Stimulated activated effector memory CD8-positive, alpha-beta T cell treated with anti-CD3 and anti-CD28 coated beads, Interleukin-12 subunit alpha, Interleukin-12 subunit beta, amount 100 ng/mL, for 72 hours (primary cell): Measurements from ENCODE around the gene GC.
A peak's percentile ranks its signal among the peaks of the same experiment; 100 is the strongest.
"Not testable (repeated sequence)": the region's sequence is repeated elsewhere in the genome, so short reads cannot be mapped to it uniquely, and the experiment has no call there.

Source experiments
- ATAC-seq: fragments of 150-1000 bp; cut with Tn5 transposase; 2 replicates; pipeline ENCODE4 v1.10.0; 2021
- DNase-seq, 2 donors: peaks; one replicate each; pipeline ENCODE4 v3.0.0; 2021 to 2022; ENCODE audit warnings: low spot score in 2 of 2
- H3K27ac Mint-ChIP-seq: one replicate; pipeline ENCODE4 v1.8.0; 2022; ENCODE audit warnings: mild to moderate bottlenecking, mixed read lengths
- H3K36me3 Mint-ChIP-seq: one replicate; pipeline ENCODE4 v1.8.0; 2022; ENCODE audit warnings: mild to moderate bottlenecking, mixed read lengths
- H3K4me1 Mint-ChIP-seq: one replicate; pipeline ENCODE4 v1.8.0; 2022; ENCODE audit warnings: mixed read lengths
- H3K4me3 Mint-ChIP-seq: one replicate; pipeline ENCODE4 v1.8.0; 2022; ENCODE audit warnings: mild to moderate bottlenecking, mixed read lengths
- H3K9me3 Mint-ChIP-seq: one replicate; pipeline ENCODE4 v1.8.0; 2022; ENCODE audit warnings: mixed read lengths

The GC gene

GRCh38 chr4:71783972-71784371 is at the start of gene GC:
Gene GC, minus strand, starts transcription at chr4:71784079. Its CDS starts 61 bp downstream, at chr4:71784018.
- H3K9me3 Mint-ChIP-seq: no peaks in the 10 kb centered on the region
- H3K27ac Mint-ChIP-seq: no peak within 1 kb of the TSS
- no peak for ATAC-seq
- no peaks in the 10 kb centered on the region for H3K4me1 Mint-ChIP-seq
- no peak for DNase-seq
- H3K36me3 Mint-ChIP-seq: no peaks in the 10 kb centered on the region
- no peak within 1 kb of the TSS for H3K4me3 Mint-ChIP-seq

GRCh38 chr4:71833232-71833900 is 49.5 kb upstream of the GC start:
- ATAC-seq (no peak), DNase-seq (no peak)
- no peaks in the 10 kb centered on the region for H3K9me3 Mint-ChIP-seq
- no peaks in the 10 kb centered on the region for H3K4me1 Mint-ChIP-seq
- no peak overlapping the region for H3K27ac Mint-ChIP-seq
- no peaks in the 10 kb centered on the region for H3K36me3 Mint-ChIP-seq
- no peak overlapping the region for H3K4me3 Mint-ChIP-seq

GRCh38 chr4:71832049-71832448 is 48.2 kb upstream of the GC start:
- Mint-ChIP-seq H3K36me3 (no peaks in the 10 kb centered on the region), H3K4me3 (no peak overlapping the region), H3K27ac (no peak overlapping the region), H3K4me1 (no peaks in the 10 kb centered on the region), H3K9me3 (no peaks in the 10 kb centered on the region)
- no peak for ATAC-seq
- DNase-seq: no peak

- Mint-ChIP-seq H3K4me1 (no peaks in the 10 kb centered on the region), H3K36me3 (no peaks in the 10 kb centered on the region), H3K9me3 (peaks cover 5% of the 10 kb centered on the region), H3K4me3 (no peak overlapping the region), H3K27ac (no peak overlapping the region)
- ATAC-seq: peak; percentile 69
- DNase-seq: no peak
Observed at GRCh38 chr4:71830497-71831190, 46.8 kb upstream of the GC start.

- no peak for DNase-seq
- H3K36me3 Mint-ChIP-seq: no peaks in the 10 kb centered on the region
- H3K4me3 Mint-ChIP-seq: no peak overlapping the region
- H3K27ac Mint-ChIP-seq: no peak overlapping the region
- no peaks in the 10 kb centered on the region for H3K4me1 Mint-ChIP-seq
- H3K9me3 Mint-ChIP-seq: peaks cover 5% of the 10 kb centered on the region
- no peak for ATAC-seq
Observed at GRCh38 chr4:71828470-71828869, 44.6 kb upstream of the GC start.

GRCh38 chr4:71827826-71828225 is 43.9 kb upstream of the GC start:
- Mint-ChIP-seq H3K36me3 (no peaks in the 10 kb centered on the region), H3K4me1 (no peaks in the 10 kb centered on the region), H3K27ac (no peak overlapping the region), H3K4me3 (no peak overlapping the region), H3K9me3 (peaks cover 5% of the 10 kb centered on the region)
- DNase-seq: no peak
- ATAC-seq: no peak

- Mint-ChIP-seq H3K36me3 (no peaks in the 10 kb centered on the region), H3K27ac (no peak overlapping the region), H3K4me3 (no peak overlapping the region), H3K9me3 (no peaks in the 10 kb centered on the region), H3K4me1 (no peaks in the 10 kb centered on the region)
- DNase-seq (no peak), ATAC-seq (no peak)
Observed at GRCh38 chr4:71816676-71817303, 32.9 kb upstream of the GC start.

- H3K9me3 Mint-ChIP-seq: no peaks in the 10 kb centered on the region
- no peaks in the 10 kb centered on the region for H3K36me3 Mint-ChIP-seq
- no peak for DNase-seq
- ATAC-seq: no peak
- H3K4me1 Mint-ChIP-seq: no peaks in the 10 kb centered on the region
- no peak overlapping the region for H3K27ac Mint-ChIP-seq
- no peak overlapping the region for H3K4me3 Mint-ChIP-seq
Observed at GRCh38 chr4:71814433-71814832, 30.6 kb upstream of the GC start.

GRCh38 chr4:71809805-71810204 is 25.9 kb upstream of the GC start:
- not testable (repeated sequence) for H3K4me3 Mint-ChIP-seq, DNase-seq, ATAC-seq, H3K36me3 Mint-ChIP-seq, H3K27ac Mint-ChIP-seq, H3K4me1 Mint-ChIP-seq, H3K9me3 Mint-ChIP-seq

GRCh38 chr4:71807469-71807868 is 23.6 kb upstream of the GC start:
- H3K4me3 Mint-ChIP-seq: no peak overlapping the region
- no peak for ATAC-seq
- no peak overlapping the region for H3K27ac Mint-ChIP-seq
- no peak for DNase-seq
- H3K9me3 Mint-ChIP-seq: no peaks in the 10 kb centered on the region
- no peaks in the 10 kb centered on the region for H3K4me1 Mint-ChIP-seq
- H3K36me3 Mint-ChIP-seq: no peaks in the 10 kb centered on the region

- DNase-seq, H3K27ac Mint-ChIP-seq, H3K36me3 Mint-ChIP-seq, H3K4me1 Mint-ChIP-seq, H3K4me3 Mint-ChIP-seq, H3K9me3 Mint-ChIP-seq: not testable (repeated sequence)
- ATAC-seq: peak; percentile 28
Observed at GRCh38 chr4:71805230-71805629, 21.4 kb upstream of the GC start.

- not testable (repeated sequence) for DNase-seq, H3K36me3 Mint-ChIP-seq, H3K4me1 Mint-ChIP-seq, H3K9me3 Mint-ChIP-seq, H3K4me3 Mint-ChIP-seq, H3K27ac Mint-ChIP-seq, ATAC-seq
Observed at GRCh38 chr4:71804017-71804697, 20.3 kb upstream of the GC start.

GRCh38 chr4:71785959-71786358 is 2.1 kb upstream of the GC start:
- Mint-ChIP-seq H3K9me3 (no peaks in the 10 kb centered on the region), H3K4me3 (no peak overlapping the region), H3K27ac (no peak overlapping the region), H3K4me1 (no peaks in the 10 kb centered on the region), H3K36me3 (no peaks in the 10 kb centered on the region)
- DNase-seq (no peak), ATAC-seq (no peak)

- Mint-ChIP-seq H3K9me3 (no peaks in the 10 kb centered on the region), H3K4me1 (no peaks in the 10 kb centered on the region), H3K4me3 (no peak overlapping the region), H3K36me3 (no peaks in the 10 kb centered on the region), H3K27ac (no peak overlapping the region)
- ATAC-seq (no peak), DNase-seq (no peak)
Observed at GRCh38 chr4:71784569-71785197, 804 bp upstream of the GC start.

GRCh38 chr4:71777891-71778290 is 6.0 kb downstream of the GC start:
- Mint-ChIP-seq H3K27ac (no peak overlapping the region), H3K9me3 (no peaks in the 10 kb centered on the region), H3K4me1 (no peaks in the 10 kb centered on the region), H3K4me3 (no peak overlapping the region), H3K36me3 (no peaks in the 10 kb centered on the region)
- ATAC-seq: no peak
- no peak for DNase-seq
